Activated CD8-positive, alpha-beta memory T cell treated with anti-CD3 and anti-CD28 coated beads for 1 hour (primary cell): ENCODE results near the gene DDX47.
"Not testable (repeated sequence)": the region's sequence is repeated elsewhere in the genome, so short reads cannot be mapped to it uniquely, and the experiment has no call there.

Source experiments
- DNase-seq, 2 donors: peaks; one replicate each; pipeline ENCODE4 v3.0.0-alpha.2; 2020; ENCODE audit warnings: low read depth in 1 of 2; ENCODE audit errors: extremely low read depth in 1 of 2

Gene DDX47

GRCh38 chr12:12870465-12870864 is 57.3 kb downstream of the DDX47 start:
- DNase-seq = no peak

- no peak for DNase-seq
Observed at GRCh38 chr12:12871587-12872138, 58.5 kb downstream of the DDX47 start.

- DNase-seq = no peak
Observed at GRCh38 chr12:12872139-12872933, 59.2 kb downstream of the DDX47 start.

DNA sequence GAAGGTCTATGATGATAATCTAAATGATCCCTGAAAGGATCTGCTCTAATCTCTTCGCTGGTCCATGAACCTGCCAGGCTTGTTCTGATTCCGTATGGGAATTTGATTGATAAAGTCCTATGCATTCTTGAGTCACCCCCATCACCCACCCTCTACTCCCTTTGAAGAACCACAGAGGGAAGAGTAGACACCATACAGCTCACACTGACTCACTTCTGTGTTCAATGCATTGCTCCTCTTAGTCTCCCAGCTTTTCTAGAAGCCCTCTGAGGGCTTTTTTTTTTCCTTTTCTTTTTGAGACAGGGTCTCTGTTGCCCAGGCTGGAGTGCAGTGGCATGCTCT is 59.8 kb downstream of the DDX47 start:
- no peak for DNase-seq

GRCh38 chr12:12874029-12874428 is 60.9 kb downstream of the DDX47 start:
- no peak for DNase-seq

- DNase-seq = not testable (repeated sequence)
Observed at GRCh38 chr12:12875301-12875700, 62.2 kb downstream of the DDX47 start.

- DNase-seq = no peak
Observed at GRCh38 chr12:12877153-12877768, 64.1 kb downstream of the DDX47 start.

GRCh38 chr12:12877781-12878455 is 64.8 kb downstream of the DDX47 start:
- DNase-seq = no peak
